ENCODE measurements around the gene ZNF385D. TPM values are rescaled to one million over a fixed set of nuclear protein-coding genes. Genes with fewer than 3 reads are reported as not detected.

ZNF385D gene
- total and polyA plus RNA-seq, 5 donors from 2014 or later: 2.7 TPM; not detected in 4

DNA sequence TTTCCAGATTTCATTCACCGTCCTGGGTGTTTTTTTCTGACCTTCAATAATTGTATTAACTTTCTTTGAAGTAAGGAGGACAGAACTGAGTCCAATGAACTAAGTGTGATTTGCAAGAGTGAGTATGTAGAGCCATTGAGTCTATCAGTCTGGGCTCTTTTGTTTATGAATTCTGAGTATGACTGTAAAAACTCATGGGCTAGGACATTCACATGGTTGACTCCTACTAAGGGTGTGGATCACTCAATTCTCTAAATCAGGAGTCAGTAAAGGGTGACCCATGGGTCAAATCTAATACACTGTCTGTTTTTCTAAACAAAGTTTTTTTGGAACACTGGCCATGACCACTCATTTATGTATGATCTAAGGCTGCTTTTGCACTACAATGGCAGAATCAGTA, 269.0 kb downstream of the ZNF385D start:
- Mint-ChIP-seq H3K4me1 (no peaks in the 10 kb centered on the region), H3K36me3 (no peaks in the 10 kb centered on the region), H3K27me3 (no peaks in the 10 kb centered on the region), H3K27ac (no peak overlapping the region), H3K9me3 (peaks cover 0 to 5% (median 0%) of the 10 kb centered on the region in 7 donors), H3K4me3 (no peak overlapping the region)
- ATAC-seq (ENCODE audit: low read depth in 2 of 2) (no peak), DNase-seq (no peak)
- H3K9me3 ChIP-seq (ENCODE audit: control insufficient read depth in 2 of 2, low read length in 2 of 2): no peaks in the 10 kb centered on the region
- no peak overlapping the region for H3K4me3 ChIP-seq (ENCODE audit: low read depth, low read length)
- H3K36me3 ChIP-seq (ENCODE audit: control insufficient read depth, insufficient read depth, low read length): no peaks in the 10 kb centered on the region
- H3K27me3 ChIP-seq (ENCODE audit: control insufficient read depth, insufficient read depth, low read length): no peaks in the 10 kb centered on the region
- H3K27ac ChIP-seq (ENCODE audit: insufficient read depth, low read length, poor library complexity, severe bottlenecking): no peak overlapping the region
- no peaks in the 10 kb centered on the region for H3K4me1 ChIP-seq (ENCODE audit: control insufficient read depth, insufficient read depth, low read length, poor library complexity, severe bottlenecking)

DNA sequence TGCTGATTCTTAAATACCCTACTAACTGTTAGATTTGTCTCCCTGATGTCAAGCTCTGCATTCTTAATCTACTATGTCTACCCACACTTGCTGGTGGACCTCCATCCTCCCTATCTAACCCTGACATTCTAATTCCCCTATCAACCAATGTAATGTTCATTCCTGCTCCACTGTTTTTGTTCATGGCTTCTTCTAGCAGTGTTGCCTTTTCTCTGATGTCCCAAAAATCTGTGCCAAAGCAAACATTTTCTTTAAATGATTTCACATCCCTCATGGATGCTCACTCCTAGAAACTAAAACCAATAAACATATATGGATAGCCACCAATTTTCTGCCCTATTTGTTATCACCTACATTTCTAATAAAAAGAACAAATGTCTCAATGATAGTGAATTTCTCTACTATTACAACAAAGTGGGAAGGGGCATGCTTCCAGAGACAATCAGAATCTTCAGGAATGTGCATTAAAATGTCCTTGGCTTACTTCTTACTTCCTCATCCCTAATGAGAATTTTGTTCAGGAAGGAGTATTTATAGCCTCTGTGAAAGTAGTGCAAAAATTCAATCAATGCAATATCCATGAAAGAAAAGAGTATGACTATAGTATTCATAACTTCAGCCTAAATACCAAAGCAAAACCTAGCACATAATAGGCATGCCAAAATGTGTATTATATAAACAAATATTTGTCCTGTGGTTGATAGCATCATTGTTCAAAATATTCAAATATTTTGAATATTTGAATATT, 273.3 kb downstream of the ZNF385D start:
- Mint-ChIP-seq H3K9me3 (peaks cover 0 to 5% (median 4%) of the 10 kb centered on the region in 7 donors), H3K27ac (no peak overlapping the region), H3K36me3 (no peaks in the 10 kb centered on the region), H3K27me3 (no peaks in the 10 kb centered on the region), H3K4me3 (no peak overlapping the region), H3K4me1 (no peaks in the 10 kb centered on the region)
- no peak overlapping the region for H3K4me3 ChIP-seq (ENCODE audit: low read depth, low read length)
- ATAC-seq (ENCODE audit: low read depth in 2 of 2) (no peak), DNase-seq (no peak)
- no peaks in the 10 kb centered on the region for H3K27me3 ChIP-seq (ENCODE audit: control insufficient read depth, insufficient read depth, low read length)
- no peak overlapping the region for H3K27ac ChIP-seq (ENCODE audit: insufficient read depth, low read length, poor library complexity, severe bottlenecking)
- H3K9me3 ChIP-seq (ENCODE audit: control insufficient read depth in 2 of 2, low read length in 2 of 2): no peaks in the 10 kb centered on the region
- no peaks in the 10 kb centered on the region for H3K36me3 ChIP-seq (ENCODE audit: control insufficient read depth, insufficient read depth, low read length)
- H3K4me1 ChIP-seq (ENCODE audit: control insufficient read depth, insufficient read depth, low read length, poor library complexity, severe bottlenecking): no peaks in the 10 kb centered on the region

DNA sequence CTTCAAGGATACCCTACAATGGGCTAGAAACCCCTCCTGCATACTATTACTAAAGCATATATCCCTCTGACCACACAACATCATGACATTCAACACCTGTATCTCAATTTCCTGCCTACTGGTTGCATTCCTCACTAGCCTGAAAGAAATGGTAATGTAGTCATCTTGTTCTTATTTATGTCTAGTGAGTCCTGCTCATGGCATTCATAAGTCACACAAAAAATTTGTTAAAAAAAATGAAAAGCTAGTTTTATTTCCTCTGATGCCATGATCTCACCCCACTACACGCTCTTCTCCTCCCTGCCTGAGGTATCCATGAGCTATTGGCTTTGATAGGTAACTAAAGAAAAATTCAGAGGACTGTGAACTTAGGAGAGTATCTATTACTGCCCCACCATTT, 284.5 kb downstream of the ZNF385D start:
- Histone ChIP-seq H3K4me3 (ENCODE audit: low read depth, low read length) (no peak overlapping the region), H3K4me1 (ENCODE audit: control insufficient read depth, insufficient read depth, low read length, poor library complexity, severe bottlenecking) (no peaks in the 10 kb centered on the region), H3K9me3 (ENCODE audit: control insufficient read depth in 2 of 2, low read length in 2 of 2) (no peaks in the 10 kb centered on the region), H3K27me3 (ENCODE audit: control insufficient read depth, insufficient read depth, low read length) (no peaks in the 10 kb centered on the region), H3K36me3 (ENCODE audit: control insufficient read depth, insufficient read depth, low read length) (no peaks in the 10 kb centered on the region), H3K27ac (ENCODE audit: insufficient read depth, low read length, poor library complexity, severe bottlenecking) (no peak overlapping the region)
- Mint-ChIP-seq H3K4me3 (no peak overlapping the region), H3K9me3 (peaks cover 2 to 33% (median 5%) of the 10 kb centered on the region in 7 donors), H3K36me3 (no peaks in the 10 kb centered on the region), H3K27ac (no peak overlapping the region), H3K4me1 (no peaks in the 10 kb centered on the region), H3K27me3 (no peaks in the 10 kb centered on the region)
- DNase-seq (no peak), ATAC-seq (ENCODE audit: low read depth in 2 of 2) (no peak)

DNA sequence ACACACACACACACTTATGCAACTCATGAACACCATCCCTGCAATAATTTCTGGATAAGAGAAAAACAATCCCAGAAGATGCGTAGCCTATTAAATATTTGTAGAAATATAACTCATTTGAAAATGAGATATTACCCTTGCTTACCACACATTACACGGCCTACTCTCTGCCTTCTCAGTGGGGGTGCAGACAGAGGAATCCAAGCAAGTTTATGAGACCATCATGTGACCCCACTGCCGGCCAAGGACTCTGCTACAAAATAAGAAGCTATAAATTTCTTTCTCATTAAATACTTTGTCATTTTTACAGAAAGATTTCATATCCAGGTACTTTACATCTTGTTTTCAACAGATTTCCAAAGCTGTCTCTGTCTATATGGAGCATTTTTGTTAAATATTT, 286.3 kb downstream of the ZNF385D start:
- Mint-ChIP-seq H3K27me3 (no peaks in the 10 kb centered on the region), H3K36me3 (no peaks in the 10 kb centered on the region), H3K4me1 (no peaks in the 10 kb centered on the region), H3K27ac (no peak overlapping the region), H3K9me3 (peaks cover 0 to 29% (median 5%) of the 10 kb centered on the region in 7 donors), H3K4me3 (no peak overlapping the region)
- Histone ChIP-seq H3K36me3 (ENCODE audit: control insufficient read depth, insufficient read depth, low read length) (no peaks in the 10 kb centered on the region), H3K4me1 (ENCODE audit: control insufficient read depth, insufficient read depth, low read length, poor library complexity, severe bottlenecking) (no peaks in the 10 kb centered on the region), H3K4me3 (ENCODE audit: low read depth, low read length) (no peak overlapping the region), H3K27ac (ENCODE audit: insufficient read depth, low read length, poor library complexity, severe bottlenecking) (no peak overlapping the region), H3K9me3 (ENCODE audit: control insufficient read depth in 2 of 2, low read length in 2 of 2) (no peaks in the 10 kb centered on the region), H3K27me3 (ENCODE audit: control insufficient read depth, insufficient read depth, low read length) (no peaks in the 10 kb centered on the region)
- DNase-seq (no peak), ATAC-seq (ENCODE audit: low read depth in 2 of 2) (no peak)

DNA sequence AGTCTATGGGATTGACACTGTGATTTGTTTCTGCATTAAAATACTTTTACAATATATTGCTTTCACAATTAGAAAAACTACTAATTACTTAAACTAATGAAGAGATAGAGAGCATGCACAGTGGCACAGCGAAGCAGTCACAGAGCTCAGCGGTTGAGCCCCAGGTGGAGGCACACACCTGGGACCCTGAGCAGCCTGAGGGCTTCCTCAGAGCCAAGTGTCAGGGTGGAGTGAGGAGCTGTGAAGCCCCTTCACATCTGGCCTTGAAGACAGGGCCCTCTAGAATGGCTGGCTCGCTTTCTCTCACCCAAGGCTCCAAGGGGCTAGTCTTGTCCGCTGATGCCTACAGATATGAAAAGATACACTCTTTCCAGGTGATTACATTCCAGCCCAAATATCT, 287.7 kb downstream of the ZNF385D start:
- H3K9me3 ChIP-seq (ENCODE audit: control insufficient read depth in 2 of 2, low read length in 2 of 2): no peaks in the 10 kb centered on the region
- Mint-ChIP-seq H3K4me3 (no peak overlapping the region), H3K36me3 (no peaks in the 10 kb centered on the region), H3K27ac (no peak overlapping the region), H3K4me1 (no peaks in the 10 kb centered on the region), H3K9me3 (peaks cover 0 to 26% (median 4%) of the 10 kb centered on the region in 7 donors), H3K27me3 (no peaks in the 10 kb centered on the region)
- DNase-seq: no peak
- no peak overlapping the region for H3K27ac ChIP-seq (ENCODE audit: insufficient read depth, low read length, poor library complexity, severe bottlenecking)
- no peaks in the 10 kb centered on the region for H3K27me3 ChIP-seq (ENCODE audit: control insufficient read depth, insufficient read depth, low read length)
- ATAC-seq (ENCODE audit: low read depth in 2 of 2): no peak
- H3K4me3 ChIP-seq (ENCODE audit: low read depth, low read length): no peak overlapping the region
- H3K4me1 ChIP-seq (ENCODE audit: control insufficient read depth, insufficient read depth, low read length, poor library complexity, severe bottlenecking): no peaks in the 10 kb centered on the region
- H3K36me3 ChIP-seq (ENCODE audit: control insufficient read depth, insufficient read depth, low read length): no peaks in the 10 kb centered on the region

DNA sequence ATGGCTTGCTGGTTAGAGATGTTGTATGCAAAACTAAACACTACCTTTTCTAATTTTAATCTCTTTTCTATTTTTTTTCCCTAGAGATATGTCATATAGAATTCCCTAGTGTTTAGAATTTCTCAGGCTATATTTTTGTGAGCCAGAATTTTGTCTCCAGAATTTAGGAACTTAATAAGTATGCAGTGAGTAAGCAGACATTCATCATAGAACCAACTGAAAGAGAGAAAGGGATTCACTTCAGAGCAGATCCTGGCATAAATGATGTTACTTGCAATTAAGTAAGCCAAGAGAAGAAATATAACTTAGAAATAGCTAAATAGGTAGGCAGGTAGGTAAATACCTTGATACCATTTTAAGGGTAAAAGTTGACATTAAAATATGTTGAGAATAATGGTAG, 288.9 kb downstream of the ZNF385D start:
- Histone ChIP-seq H3K27ac (ENCODE audit: insufficient read depth, low read length, poor library complexity, severe bottlenecking) (no peak overlapping the region), H3K36me3 (ENCODE audit: control insufficient read depth, insufficient read depth, low read length) (no peaks in the 10 kb centered on the region), H3K27me3 (ENCODE audit: control insufficient read depth, insufficient read depth, low read length) (no peaks in the 10 kb centered on the region), H3K9me3 (ENCODE audit: control insufficient read depth in 2 of 2, low read length in 2 of 2) (no peaks in the 10 kb centered on the region), H3K4me1 (ENCODE audit: control insufficient read depth, insufficient read depth, low read length, poor library complexity, severe bottlenecking) (no peaks in the 10 kb centered on the region), H3K4me3 (ENCODE audit: low read depth, low read length) (no peak overlapping the region)
- H3K4me1 Mint-ChIP-seq: no peaks in the 10 kb centered on the region
- H3K27me3 Mint-ChIP-seq: no peaks in the 10 kb centered on the region
- no peak overlapping the region for H3K27ac Mint-ChIP-seq
- ATAC-seq (ENCODE audit: low read depth in 2 of 2) (no peak), DNase-seq (no peak)
- no peaks in the 10 kb centered on the region for H3K36me3 Mint-ChIP-seq
- H3K9me3 Mint-ChIP-seq: peaks cover 0 to 24% (median 5%) of the 10 kb centered on the region in 7 donors
- no peak overlapping the region for H3K4me3 Mint-ChIP-seq

DNA sequence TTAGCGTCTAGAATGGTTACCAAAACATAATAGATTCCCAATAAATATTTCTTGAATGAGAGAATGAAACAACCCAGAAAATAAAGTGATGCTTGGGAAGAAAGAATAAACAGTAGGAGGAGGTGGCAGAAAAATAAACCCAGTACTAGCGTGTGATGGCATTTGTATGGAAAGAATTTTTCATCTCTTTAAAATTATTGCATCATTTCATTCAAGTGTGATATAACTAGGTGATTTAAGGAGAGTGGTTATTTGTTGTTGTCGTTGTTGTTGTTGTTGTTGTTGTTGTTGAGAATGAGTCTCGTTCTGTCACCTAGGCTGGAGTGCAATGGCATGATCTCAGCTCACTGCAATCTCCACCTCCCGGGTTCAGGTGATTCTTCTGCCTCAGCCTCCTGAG, 293.9 kb downstream of the ZNF385D start:
- Mint-ChIP-seq H3K27ac (no peak overlapping the region), H3K4me1 (no peaks in the 10 kb centered on the region), H3K36me3 (no peaks in the 10 kb centered on the region), H3K9me3 (peaks cover 0 to 11% (median 3%) of the 10 kb centered on the region in 7 donors), H3K27me3 (no peaks in the 10 kb centered on the region), H3K4me3 (no peak overlapping the region)
- no peak for DNase-seq
- H3K4me1 ChIP-seq (ENCODE audit: control insufficient read depth, insufficient read depth, low read length, poor library complexity, severe bottlenecking): no peaks in the 10 kb centered on the region
- H3K9me3 ChIP-seq (ENCODE audit: control insufficient read depth in 2 of 2, low read length in 2 of 2): peaks cover 0 to 2% of the 10 kb centered on the region in 2 experiments
- no peak for ATAC-seq (ENCODE audit: low read depth in 2 of 2)
- H3K4me3 ChIP-seq (ENCODE audit: low read depth, low read length): no peak overlapping the region
- no peaks in the 10 kb centered on the region for H3K36me3 ChIP-seq (ENCODE audit: control insufficient read depth, insufficient read depth, low read length)
- H3K27me3 ChIP-seq (ENCODE audit: control insufficient read depth, insufficient read depth, low read length): no peaks in the 10 kb centered on the region
- H3K27ac ChIP-seq (ENCODE audit: insufficient read depth, low read length, poor library complexity, severe bottlenecking): no peak overlapping the region

DNA sequence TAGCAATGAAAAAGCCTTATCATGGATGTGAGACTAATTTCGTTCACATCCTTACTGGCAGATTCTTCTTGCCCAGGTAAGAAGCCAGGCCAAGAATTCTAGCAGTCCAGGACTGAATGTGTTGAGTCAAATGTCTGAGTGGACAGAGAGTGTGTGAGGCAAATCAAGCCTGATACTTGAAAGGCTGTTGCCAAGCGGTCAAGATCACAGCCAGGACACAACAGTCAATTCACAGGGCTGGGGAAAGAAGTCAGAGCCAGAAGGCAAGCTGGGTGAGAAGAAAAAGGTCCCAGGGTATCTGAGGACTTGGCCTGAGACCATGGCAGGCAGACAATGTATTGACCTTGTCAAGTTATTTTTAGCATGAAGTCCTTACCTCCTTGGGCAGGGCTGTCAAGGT, 301.3 kb downstream of the ZNF385D start:
- H3K4me3 Mint-ChIP-seq: no peak overlapping the region
- Histone ChIP-seq H3K36me3 (ENCODE audit: control insufficient read depth, insufficient read depth, low read length) (no peaks in the 10 kb centered on the region), H3K27me3 (ENCODE audit: control insufficient read depth, insufficient read depth, low read length) (no peaks in the 10 kb centered on the region), H3K9me3 (ENCODE audit: control insufficient read depth in 2 of 2, low read length in 2 of 2) (peaks cover 0 to 2% of the 10 kb centered on the region in 2 experiments), H3K4me1 (ENCODE audit: control insufficient read depth, insufficient read depth, low read length, poor library complexity, severe bottlenecking) (no peaks in the 10 kb centered on the region), H3K4me3 (ENCODE audit: low read depth, low read length) (no peak overlapping the region), H3K27ac (ENCODE audit: insufficient read depth, low read length, poor library complexity, severe bottlenecking) (no peak overlapping the region)
- no peak overlapping the region for H3K27ac Mint-ChIP-seq
- ATAC-seq (ENCODE audit: low read depth in 2 of 2) (no peak), DNase-seq (no peak)
- no peaks in the 10 kb centered on the region for H3K4me1 Mint-ChIP-seq
- H3K9me3 Mint-ChIP-seq: peaks cover 0 to 12% (median 5%) of the 10 kb centered on the region in 7 donors
- H3K27me3 Mint-ChIP-seq: no peaks in the 10 kb centered on the region
- no peaks in the 10 kb centered on the region for H3K36me3 Mint-ChIP-seq

Data from CD4-positive, CD25-positive, alpha-beta regulatory T cell (primary cell).